Measurements from ENCODE around the gene TSPAN31.

TSPAN31 gene

GRCh38 chr12:57744777-57745484, at the start of gene TSPAN31:
TSPAN31 (plus strand) TSS chr12:57745039; CDS start chr12:57745155, 116 bp downstream.
- TF ChIP-seq CTCF (IDR thresholded peaks at IDR 0.05; ENCODE audit: insufficient read depth, low read depth, low read length, missing control alignments): no peak
- peak; percentile 98 for DNase-seq (ENCODE audit: low read depth)
- H3K4me3 ChIP-seq (ENCODE audit: low read depth, low read length): peak within 1 kb of the TSS; percentile 77

GRCh38 chr12:57695770-57696432, 48.9 kb upstream of the TSPAN31 start:
- DNase-seq (ENCODE audit: low read depth): no peak
- no peak overlapping the region for H3K4me3 ChIP-seq (ENCODE audit: low read depth, low read length)
- no peak for TF ChIP-seq CTCF (IDR thresholded peaks at IDR 0.05; ENCODE audit: insufficient read depth, low read depth, low read length, missing control alignments)

- no peak overlapping the region for H3K4me3 ChIP-seq (ENCODE audit: low read depth, low read length)
- TF ChIP-seq CTCF (IDR thresholded peaks at IDR 0.05; ENCODE audit: insufficient read depth, low read depth, low read length, missing control alignments): no peak
- DNase-seq (ENCODE audit: low read depth): no peak
Observed at GRCh38 chr12:57697076-57697475, 47.8 kb upstream of the TSPAN31 start.

- H3K4me3 ChIP-seq (ENCODE audit: low read depth, low read length): no peak overlapping the region
- DNase-seq (ENCODE audit: low read depth): no peak
- no peak for TF ChIP-seq CTCF (IDR thresholded peaks at IDR 0.05; ENCODE audit: insufficient read depth, low read depth, low read length, missing control alignments)
Observed at GRCh38 chr12:57698414-57698813, 46.4 kb upstream of the TSPAN31 start.

GRCh38 chr12:57700317-57700716, 44.5 kb upstream of the TSPAN31 start:
- DNase-seq (ENCODE audit: low read depth): no peak
- no peak for TF ChIP-seq CTCF (IDR thresholded peaks at IDR 0.05; ENCODE audit: insufficient read depth, low read depth, low read length, missing control alignments)
- no peak overlapping the region for H3K4me3 ChIP-seq (ENCODE audit: low read depth, low read length)

GRCh38 chr12:57707250-57707649, 37.6 kb upstream of the TSPAN31 start:
- no peak for TF ChIP-seq CTCF (IDR thresholded peaks at IDR 0.05; ENCODE audit: insufficient read depth, low read depth, low read length, missing control alignments)
- no peak for DNase-seq (ENCODE audit: low read depth)
- H3K4me3 ChIP-seq (ENCODE audit: low read depth, low read length): no peak overlapping the region
